Activated B cell treated with CpG ODN at 0.5 μM for 24 hours (primary cell): ENCODE results near the gene RAP1A. TPM values are rescaled to one million over a fixed set of nuclear protein-coding genes. Genes with fewer than 3 reads are reported as not detected.

Experiments
- ATAC-seq: fragments of 200-7000 bp; cut with Tn5 transposase; one replicate; pipeline ENCODE4 v1.10.0; 2021; ENCODE audit warnings: low read depth, mild to moderate bottlenecking, moderate library complexity
- CTCF ChIA-PET: fragments of 350-600 bp; sonication (Branson Sonifier 250); formaldehyde crosslinking; loops from one replicate; lab custom pipeline; 2021; ENCODE audit warnings: antibody characterized with exemption; lab: Charles Lee
- POLR2A ChIA-PET: fragments of 350-600 bp; sonication (Branson Sonifier 250); formaldehyde crosslinking; loops from one replicate; lab custom pipeline; 2021; ENCODE audit warnings: antibody characterized with exemption; lab: Charles Lee
- DNase-seq: peaks from one replicate; pipeline ENCODE4 v3.0.0; 2022
- H3K27ac Mint-ChIP-seq: one replicate; pipeline ENCODE4 v1.8.0; 2020; ENCODE audit warnings: mixed read lengths
- H3K27me3 Mint-ChIP-seq: one replicate; pipeline ENCODE4 v1.8.0; 2021; ENCODE audit warnings: mixed read lengths
- H3K36me3 Mint-ChIP-seq: one replicate; pipeline ENCODE4 v1.8.0; 2021; ENCODE audit warnings: low read depth, mixed read lengths
- H3K4me1 Mint-ChIP-seq: one replicate; pipeline ENCODE4 v1.8.0; 2021; ENCODE audit warnings: mixed read lengths
- H3K4me3 Mint-ChIP-seq: one replicate; pipeline ENCODE4 v1.8.0; 2020; ENCODE audit warnings: mild to moderate bottlenecking, mixed read lengths
- H3K9me3 Mint-ChIP-seq: one replicate; pipeline ENCODE4 v1.8.0; 2020; ENCODE audit warnings: mixed read lengths
- intact Hi-C: fragments of 100-400 bp; cut with micrococcal nuclease; formaldehyde crosslinking; loops from one replicate; pipeline ENCODE4 v1.15.1; 2024
- total RNA-seq: library from RNA; stranded (reverse); gene quantifications from 2 replicates; pipeline ENCODE4 v1.2.3, GENCODE V29; 2022
- TF ChIP-seq, protein P1 (sequence below): fragments of 200-600 bp; IDR thresholded peaks from one replicate; pipeline ENCODE4 v1.8.0; 2022; ENCODE audit warnings: antibody characterized with exemption, mild to moderate bottlenecking

The RAP1A gene
- total RNA-seq, 1 donor from 2014 or later = 93.8 TPM

DNA sequence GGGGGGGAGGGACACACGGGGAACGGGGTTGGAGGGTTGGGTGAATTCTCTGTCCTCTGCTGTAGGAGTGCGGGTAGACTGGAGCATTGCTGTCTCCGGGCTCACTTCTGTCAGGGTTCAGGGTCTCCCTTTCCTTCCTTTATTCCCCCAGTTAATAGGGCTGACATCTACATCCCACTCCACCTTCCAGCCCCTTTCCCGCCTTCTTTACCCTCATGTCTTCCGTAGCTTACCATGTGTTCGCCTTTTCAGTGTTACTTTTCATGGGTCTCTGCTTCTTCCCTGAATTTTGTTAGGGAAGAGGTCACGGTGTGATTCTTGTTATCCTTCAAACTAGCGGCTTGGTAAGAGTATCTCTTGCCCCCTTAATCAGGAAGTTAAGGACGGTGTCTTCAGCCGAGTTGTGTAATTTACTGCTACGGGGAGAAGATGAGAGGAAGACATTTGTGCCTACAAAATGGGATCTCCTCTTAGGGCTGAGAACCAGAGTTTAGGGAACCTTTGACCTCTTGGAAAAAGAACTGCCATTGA lies 917 bp downstream of the RAP1A start:
- ChIA-PET CTCF (interaction anchor here (1.1 to 4.1 kb wide), 3 partner anchors 18 to 113 kb away, joined by 3 to 21 read pairs (median 3); no protein-coding TSS in a partner anchor), POLR2A (interaction anchor here (0.6 to 7.1 kb wide), 19 partner anchors 9 to 657 kb away, joined by 3 to 159 read pairs (median 5); partner anchors contain the start of gene LRIF1)
- no peak for DNase-seq
- intact Hi-C loops = loop anchor here (1.0 to 10.0 kb wide), 4 partner anchors 8 to 486 kb away; no protein-coding TSS in a partner anchor
- peaks cover 16% of the 10 kb centered on the region for H3K36me3 Mint-ChIP-seq
- TF ChIP-seq, protein P1, sequence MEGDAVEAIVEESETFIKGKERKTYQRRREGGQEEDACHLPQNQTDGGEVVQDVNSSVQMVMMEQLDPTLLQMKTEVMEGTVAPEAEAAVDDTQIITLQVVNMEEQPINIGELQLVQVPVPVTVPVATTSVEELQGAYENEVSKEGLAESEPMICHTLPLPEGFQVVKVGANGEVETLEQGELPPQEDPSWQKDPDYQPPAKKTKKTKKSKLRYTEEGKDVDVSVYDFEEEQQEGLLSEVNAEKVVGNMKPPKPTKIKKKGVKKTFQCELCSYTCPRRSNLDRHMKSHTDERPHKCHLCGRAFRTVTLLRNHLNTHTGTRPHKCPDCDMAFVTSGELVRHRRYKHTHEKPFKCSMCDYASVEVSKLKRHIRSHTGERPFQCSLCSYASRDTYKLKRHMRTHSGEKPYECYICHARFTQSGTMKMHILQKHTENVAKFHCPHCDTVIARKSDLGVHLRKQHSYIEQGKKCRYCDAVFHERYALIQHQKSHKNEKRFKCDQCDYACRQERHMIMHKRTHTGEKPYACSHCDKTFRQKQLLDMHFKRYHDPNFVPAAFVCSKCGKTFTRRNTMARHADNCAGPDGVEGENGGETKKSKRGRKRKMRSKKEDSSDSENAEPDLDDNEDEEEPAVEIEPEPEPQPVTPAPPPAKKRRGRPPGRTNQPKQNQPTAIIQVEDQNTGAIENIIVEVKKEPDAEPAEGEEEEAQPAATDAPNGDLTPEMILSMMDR = no peak
- H3K27me3 Mint-ChIP-seq = no peaks in the 10 kb centered on the region
- peaks cover 84% of the 10 kb centered on the region for H3K4me1 Mint-ChIP-seq
- H3K4me3 Mint-ChIP-seq = peak overlapping the region; percentile 95
- no peaks in the 10 kb centered on the region for H3K9me3 Mint-ChIP-seq
- no peak for ATAC-seq
- H3K27ac Mint-ChIP-seq = peak overlapping the region; percentile 88

DNA sequence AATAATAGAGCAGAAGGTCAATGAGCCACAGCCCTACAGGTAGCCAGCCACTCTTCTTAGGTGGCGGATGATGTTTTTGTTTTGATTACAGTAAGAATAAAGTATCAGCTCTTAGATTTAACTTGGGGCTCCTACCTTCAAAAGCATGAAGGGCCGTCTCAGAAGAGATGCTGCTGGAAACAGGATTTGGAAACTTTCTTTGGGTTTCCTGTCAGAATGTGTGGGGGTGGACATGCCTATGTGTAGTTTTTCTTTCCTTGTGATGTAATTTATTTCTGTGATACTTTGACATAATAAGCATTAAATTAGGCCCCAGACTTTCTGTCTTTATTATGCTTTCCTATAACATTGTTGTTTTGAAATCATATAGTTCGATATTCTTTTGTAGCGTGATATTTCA lies 1.5 kb downstream of the RAP1A start:
- no peak for ATAC-seq
- POLR2A ChIA-PET = interaction anchor here (0.7 to 7.1 kb wide), 9 partner anchors 8 to 114 kb away, joined by 3 to 159 read pairs (median 14); no protein-coding TSS in a partner anchor
- CTCF ChIA-PET = interaction anchor here (1.1 to 4.1 kb wide), 3 partner anchors 17 to 113 kb away, joined by 3 to 21 read pairs (median 3); no protein-coding TSS in a partner anchor
- Mint-ChIP-seq H3K36me3 (peaks cover 18% of the 10 kb centered on the region), H3K4me1 (peaks cover 84% of the 10 kb centered on the region), H3K27ac (peak overlapping the region; percentile 88), H3K9me3 (no peaks in the 10 kb centered on the region), H3K27me3 (no peaks in the 10 kb centered on the region), H3K4me3 (peak overlapping the region; percentile 95)
- intact Hi-C loops = loop anchor here (2.0 to 10.0 kb wide), 2 partner anchors 14 to 486 kb away; no protein-coding TSS in a partner anchor
- DNase-seq = no peak
- TF ChIP-seq, protein P1 = no peak

DNA sequence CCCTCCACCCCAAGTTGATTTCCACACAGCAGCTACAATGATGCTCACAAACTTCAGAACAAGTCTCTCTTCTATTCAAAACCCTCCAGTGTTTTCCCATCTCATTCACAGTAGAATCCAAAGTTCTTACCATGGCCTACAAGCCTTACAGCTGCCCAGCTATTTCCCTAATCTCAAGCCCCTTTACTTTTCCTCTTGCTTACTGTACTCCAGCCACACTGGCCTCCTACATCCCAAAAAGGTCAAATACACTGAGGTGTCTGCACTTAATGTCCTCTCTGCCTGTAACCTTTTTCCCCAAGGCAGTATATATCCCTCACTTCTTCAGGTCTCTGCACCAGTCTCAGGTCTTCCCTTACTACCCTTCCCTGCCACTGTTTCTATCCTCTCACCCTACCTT lies 2.6 kb downstream of the RAP1A start:
- Mint-ChIP-seq H3K9me3 (no peaks in the 10 kb centered on the region), H3K4me1 (peaks cover 81% of the 10 kb centered on the region), H3K27ac (peak overlapping the region; percentile 37), H3K27me3 (no peaks in the 10 kb centered on the region), H3K36me3 (peaks cover 18% of the 10 kb centered on the region), H3K4me3 (peak overlapping the region; percentile 95)
- POLR2A ChIA-PET = interaction anchor here (1.0 to 3.3 kb wide), 2 partner anchors 26 to 115 kb away, joined by 3 to 21 read pairs; no protein-coding TSS in a partner anchor
- intact Hi-C loops = loop anchor here (10.0 kb wide), 1 partner anchor 487 kb away; no protein-coding TSS in a partner anchor
- no peak for DNase-seq
- TF ChIP-seq, protein P1 = no peak
- CTCF ChIA-PET = interaction anchor here (4.1 kb wide), 1 partner anchor 114 kb away, joined by 21 read pairs; no protein-coding TSS in a partner anchor
- no peak for ATAC-seq

DNA sequence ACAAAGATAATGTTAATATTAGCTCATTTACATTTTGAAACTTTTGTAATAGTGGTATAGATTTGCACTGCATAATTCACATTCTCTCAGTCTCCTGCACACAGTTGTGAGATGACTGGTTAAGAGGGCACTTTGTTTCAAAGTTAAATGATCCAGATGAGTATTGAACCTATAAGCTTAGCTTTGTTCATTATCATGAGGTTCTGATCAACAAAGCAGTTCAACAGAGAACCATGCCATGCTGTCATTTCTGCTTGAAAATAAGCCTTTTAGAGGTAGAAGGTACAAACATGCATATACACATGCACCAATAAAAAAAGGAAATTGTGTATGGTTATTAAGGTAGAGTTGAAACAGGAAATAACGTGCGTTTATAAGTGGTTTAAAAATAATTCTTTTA lies 4.8 kb downstream of the RAP1A start:
- Mint-ChIP-seq H3K4me1 (peaks cover 82% of the 10 kb centered on the region), H3K27ac (no peak overlapping the region), H3K4me3 (no peak overlapping the region), H3K9me3 (no peaks in the 10 kb centered on the region), H3K36me3 (peaks cover 28% of the 10 kb centered on the region), H3K27me3 (no peaks in the 10 kb centered on the region)
- DNase-seq (no peak), ATAC-seq (no peak)
- ChIA-PET CTCF (interaction anchor here (0.7 to 2.2 kb wide), 4 partner anchors 32 to 117 kb away, joined by 3 to 8 read pairs (median 4); no protein-coding TSS in a partner anchor), POLR2A (interaction anchor here (1.1 to 1.3 kb wide), 5 partner anchors 25 to 117 kb away, joined by 3 to 5 read pairs (median 3); no protein-coding TSS in a partner anchor)
- intact Hi-C loops = loop anchor here (10.0 kb wide), 1 partner anchor 490 kb away; no protein-coding TSS in a partner anchor
- TF ChIP-seq, protein P1 = no peak

DNA sequence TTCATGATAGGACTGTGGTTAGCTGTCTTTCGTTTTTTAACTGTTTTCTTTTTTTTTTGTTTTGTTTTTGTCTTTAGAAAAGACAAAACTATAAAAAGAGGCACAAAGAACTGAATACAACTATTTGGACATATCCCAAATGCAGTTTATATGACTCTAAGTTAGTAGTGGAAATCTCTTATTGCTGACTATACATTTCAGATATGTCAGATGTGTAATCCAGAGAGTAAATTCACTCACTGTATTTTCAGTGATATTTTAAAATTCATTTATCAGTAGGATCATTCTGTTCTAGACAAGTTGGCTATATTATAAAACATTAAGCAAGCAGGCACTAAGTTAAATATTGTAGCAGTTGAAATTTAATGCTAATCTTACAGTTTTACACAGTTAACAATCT lies 5.7 kb downstream of the RAP1A start:
- peak overlapping the region; percentile 64 for H3K4me3 Mint-ChIP-seq
- ChIA-PET POLR2A (interaction anchor here (0.5 to 1.7 kb wide), 5 partner anchors 10 to 148 kb away, joined by 3 to 5 read pairs (median 4); no protein-coding TSS in a partner anchor), CTCF (interaction anchor here (1.3 to 2.2 kb wide), 2 partner anchors 9 to 118 kb away, joined by 3 to 8 read pairs; no protein-coding TSS in a partner anchor)
- H3K27ac Mint-ChIP-seq = peak overlapping the region; percentile 46
- H3K9me3 Mint-ChIP-seq = no peaks in the 10 kb centered on the region
- no peak for ATAC-seq
- no peaks in the 10 kb centered on the region for H3K27me3 Mint-ChIP-seq
- DNase-seq = no peak
- TF ChIP-seq, protein P1 = no peak
- intact Hi-C loops = loop anchor here (10.0 kb wide), 1 partner anchor 490 kb away; no protein-coding TSS in a partner anchor
- H3K4me1 Mint-ChIP-seq = peaks cover 89% of the 10 kb centered on the region
- H3K36me3 Mint-ChIP-seq = peaks cover 31% of the 10 kb centered on the region
